Stomach (tissue), 4 donors: ENCODE measurements around the gene ZNF423.

Experiments used
- EP300 ChIP-seq: sonication (generic); formaldehyde crosslinking; IDR thresholded peaks from one replicate; pipeline ENCODE4 v1.6.1; 2017; ENCODE audit warnings: antibody characterized with exemption
- POLR2A ChIP-seq, 4 donors: fragments of 450-650 bp; IDR thresholded peaks; one replicate each; pipeline ENCODE4 v1.6.1; 2016; ENCODE audit warnings: antibody characterized with exemption in 4 of 4, control low read depth in 2 of 4, mild to moderate bottlenecking in 1 of 4, moderate library complexity in 1 of 4

DNA sequence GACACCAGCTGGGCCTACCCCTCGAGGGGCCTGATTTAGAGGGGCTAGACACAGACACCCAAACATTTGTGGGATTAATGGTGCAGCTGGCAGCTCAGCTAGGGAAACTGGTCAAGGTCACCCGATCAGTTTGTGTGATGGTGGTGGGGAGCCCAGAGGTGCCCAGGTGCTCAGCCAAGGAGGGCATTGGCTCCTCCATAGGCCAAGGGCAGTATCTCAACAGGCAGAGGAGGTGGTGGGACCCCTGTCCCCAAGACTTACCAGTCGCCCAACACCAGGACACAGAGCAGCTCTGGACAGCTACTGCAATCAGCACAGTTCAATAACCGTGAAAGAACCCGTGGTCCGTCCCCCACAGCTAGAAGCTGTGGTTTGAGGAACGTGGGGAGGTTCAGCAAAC lies 361.4 kb downstream of the ZNF423 start:
- TF ChIP-seq POLR2A (IDR thresholded peaks at IDR 0.05), result no peak
- no peak for TF ChIP-seq EP300
